Measurements from ENCODE around the gene CPEB3. TPM values are rescaled to one million over a fixed set of nuclear protein-coding genes. Genes with fewer than 3 reads are reported as not detected.

The CPEB3 gene
- total RNA-seq, 1 experiment from 2014 or later, result 2.4 TPM

- CTCF ChIA-PET, result no interaction called here
- Histone ChIP-seq H3K4me1 (ENCODE audit: control insufficient read depth, insufficient read depth, low read length) (no peaks in the 10 kb centered on the region), H3K4me3 (ENCODE audit: low read depth in 2 of 2, low read length in 2 of 2) (no peak overlapping the region), H3K27me3 (ENCODE audit: control insufficient read depth, insufficient read depth, low read length) (no peaks in the 10 kb centered on the region), H3K9me3 (ENCODE audit: control insufficient read depth, insufficient read depth, low read depth, low read length) (no peaks in the 10 kb centered on the region), H3K36me3 (ENCODE audit: control insufficient read depth, insufficient read depth, low read length) (peaks cover 4% of the 10 kb centered on the region; the same call in 1 of the 2 replicates), H3K27ac (ENCODE audit: low read length) (no peak overlapping the region)
- DNase-seq (ENCODE audit: low read depth, low spot score), result no peak
- TF ChIP-seq POLR2AphosphoS5 (IDR thresholded peaks at IDR 0.05; ENCODE audit: low read depth, low read length) (no peak), REST (IDR thresholded peaks at IDR 0.05; ENCODE audit: insufficient read depth in 1 of 2, low read depth in 2 of 2, low read length in 1 of 2) (no peak), CTCF (IDR thresholded peaks at IDR 0.05) (no peak), SIN3A (IDR thresholded peaks at IDR 0.05; ENCODE audit: borderline replicate concordance, insufficient read depth, low read depth, low read length) (no peak), TCF7L2 (IDR thresholded peaks at IDR 0.05; ENCODE audit: low read depth, low read length) (no peak)
- ATAC-seq, result no peak
- no TSS peak for BruUV-seq (replicated peaks)
- POLR2A ChIA-PET, result no interaction called here
- in situ Hi-C loops (cut with HindIII; ENCODE audit: low pct_unique_long_range_greater_than_20kb, low sequenced_read_pairs) (no loop called here), intact Hi-C loops (cut with micrococcal nuclease; ENCODE audit: unreplicated experiment) (no loop called here)
Observed at GRCh38 chr10:92003258-92003657, 287.6 kb downstream of the CPEB3 start.

GRCh38 chr10:92001995-92002394 lies 288.9 kb downstream of the CPEB3 start:
- Histone ChIP-seq H3K4me3 (ENCODE audit: low read depth in 2 of 2, low read length in 2 of 2) (no peak overlapping the region), H3K4me1 (ENCODE audit: control insufficient read depth, insufficient read depth, low read length) (no peaks in the 10 kb centered on the region), H3K27ac (ENCODE audit: low read length) (no peak overlapping the region), H3K36me3 (ENCODE audit: control insufficient read depth, insufficient read depth, low read length) (peaks cover 12% of the 10 kb centered on the region; the same call in 1 of the 2 replicates), H3K27me3 (ENCODE audit: control insufficient read depth, insufficient read depth, low read length) (no peaks in the 10 kb centered on the region), H3K9me3 (ENCODE audit: control insufficient read depth, insufficient read depth, low read depth, low read length) (no peaks in the 10 kb centered on the region)
- intact Hi-C loops (cut with micrococcal nuclease; ENCODE audit: unreplicated experiment), result no loop called here
- DNase-seq (ENCODE audit: low read depth, low spot score) (no peak), ATAC-seq (no peak)
- no peak for TF ChIP-seq TCF7L2 (IDR thresholded peaks at IDR 0.05; ENCODE audit: low read depth, low read length)
- TF ChIP-seq POLR2AphosphoS5 (IDR thresholded peaks at IDR 0.05; ENCODE audit: low read depth, low read length), result no peak
- TF ChIP-seq REST (IDR thresholded peaks at IDR 0.05; ENCODE audit: insufficient read depth in 1 of 2, low read depth in 2 of 2, low read length in 1 of 2), result no peak
- no peak for TF ChIP-seq CTCF (IDR thresholded peaks at IDR 0.05)
- no peak for TF ChIP-seq SIN3A (IDR thresholded peaks at IDR 0.05; ENCODE audit: borderline replicate concordance, insufficient read depth, low read depth, low read length)
- POLR2A ChIA-PET, result interaction anchor here (0.6 kb wide), 1 partner anchor 449 kb away, joined by 7 read pairs; no protein-coding TSS in a partner anchor
- no TSS peak for BruUV-seq (replicated peaks)
- CTCF ChIA-PET, result interaction anchor here (0.6 kb wide), 1 partner anchor 8 kb away, joined by 3 read pairs; no protein-coding TSS in a partner anchor
- in situ Hi-C loops (cut with HindIII; ENCODE audit: low pct_unique_long_range_greater_than_20kb, low sequenced_read_pairs), result no loop called here
